Upper lobe of left lung (tissue), 4 donors: ENCODE measurements around the gene ADAMTS8.

Source experiments
- CTCF ChIP-seq, 6 experiments: fragments of 450-650 bp in 4 of 6; fragments of 200-600 bp in 2 of 6; sonication (generic) in 2 of 6; IDR thresholded peaks; one replicate each; pipeline ENCODE4 v1.5.1; 2016 to 2019; ENCODE audit warnings: antibody characterized with exemption in 6 of 6
- EP300 ChIP-seq, 4 donors: sonication (generic); formaldehyde crosslinking; IDR thresholded peaks; one replicate each; pipeline ENCODE4 v1.5.1; 2017; ENCODE audit warnings: antibody characterized with exemption in 4 of 4, control low read depth in 2 of 4
- POLR2A ChIP-seq, 4 donors: fragments of 450-650 bp; IDR thresholded peaks; one replicate each; pipeline ENCODE4 v1.5.1; 2016 to 2017; ENCODE audit warnings: antibody characterized with exemption in 4 of 4, mild to moderate bottlenecking in 2 of 4
- POLR2AphosphoS5 ChIP-seq, 2 donors: sonication (generic); formaldehyde crosslinking; IDR thresholded peaks; one replicate each; pipeline ENCODE4 v1.5.1; 2017; ENCODE audit warnings: antibody characterized with exemption in 2 of 2

GRCh38 chr11:130457623-130458409, 29.4 kb upstream of the ADAMTS8 start:
- no peak for TF ChIP-seq CTCF (IDR thresholded peaks at IDR 0.05)
- no peak for TF ChIP-seq POLR2A (IDR thresholded peaks at IDR 0.05)
- TF ChIP-seq POLR2AphosphoS5 (IDR thresholded peaks at IDR 0.05): no peak
- no peak for TF ChIP-seq EP300 (IDR thresholded peaks at IDR 0.05)
